ENCODE measurements around the gene SP110.
"Not testable (repeated sequence)": the region's sequence is repeated elsewhere in the genome, so short reads cannot be mapped to it uniquely, and the experiment has no call there.

Gene SP110

DNA sequence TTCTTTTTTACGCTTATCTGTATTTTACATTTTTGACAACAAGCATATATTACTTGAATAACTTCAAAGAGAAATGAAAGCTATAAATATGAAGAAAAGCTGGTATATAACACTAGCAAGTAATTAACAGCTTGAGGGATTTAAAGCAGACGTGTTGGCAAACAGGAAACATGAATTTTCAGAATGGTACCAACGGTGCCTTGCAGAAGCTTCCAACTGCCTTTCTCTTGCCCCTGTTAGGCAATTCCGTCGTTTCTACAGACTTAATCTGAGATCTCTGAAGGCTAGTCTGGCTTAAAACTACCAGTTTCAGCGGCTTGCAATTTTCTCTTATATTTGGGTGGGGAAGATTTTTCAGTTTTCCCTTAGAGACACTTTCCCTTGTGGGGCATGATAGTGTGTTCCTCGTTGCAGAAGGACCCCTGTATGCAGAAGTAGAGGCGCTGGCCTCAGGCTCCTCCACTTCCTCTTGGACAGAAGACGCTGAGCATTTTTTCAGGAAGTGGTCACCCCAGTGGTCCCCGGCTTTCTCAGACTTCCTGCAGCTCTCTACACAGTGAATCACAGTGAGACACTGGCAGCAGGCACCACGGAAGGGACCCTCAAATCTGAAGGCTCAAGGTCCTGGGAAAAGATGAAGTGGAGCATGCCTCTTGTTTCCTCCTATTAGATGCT, 94.9 kb downstream of the SP110 start:
- DNase-seq (ENCODE audit: low spot score), result no peak

GRCh38 chr2:230124235-230124634, 95.5 kb downstream of the SP110 start:
- DNase-seq (ENCODE audit: low spot score), result no peak

- DNase-seq (ENCODE audit: low spot score), result not testable (repeated sequence)
Measured at GRCh38 chr2:230120376-230120775, 99.4 kb downstream of the SP110 start.

GRCh38 chr2:230119827-230120226, 100.0 kb downstream of the SP110 start:
- DNase-seq (ENCODE audit: low spot score), result not testable (repeated sequence)
